ENCODE measurements around the gene IL22RA1. TPM values are rescaled to one million over a fixed set of nuclear protein-coding genes. Genes with fewer than 3 reads are reported as not detected.

Gene IL22RA1
- total RNA-seq, 1 donor, result 0.09 TPM

DNA sequence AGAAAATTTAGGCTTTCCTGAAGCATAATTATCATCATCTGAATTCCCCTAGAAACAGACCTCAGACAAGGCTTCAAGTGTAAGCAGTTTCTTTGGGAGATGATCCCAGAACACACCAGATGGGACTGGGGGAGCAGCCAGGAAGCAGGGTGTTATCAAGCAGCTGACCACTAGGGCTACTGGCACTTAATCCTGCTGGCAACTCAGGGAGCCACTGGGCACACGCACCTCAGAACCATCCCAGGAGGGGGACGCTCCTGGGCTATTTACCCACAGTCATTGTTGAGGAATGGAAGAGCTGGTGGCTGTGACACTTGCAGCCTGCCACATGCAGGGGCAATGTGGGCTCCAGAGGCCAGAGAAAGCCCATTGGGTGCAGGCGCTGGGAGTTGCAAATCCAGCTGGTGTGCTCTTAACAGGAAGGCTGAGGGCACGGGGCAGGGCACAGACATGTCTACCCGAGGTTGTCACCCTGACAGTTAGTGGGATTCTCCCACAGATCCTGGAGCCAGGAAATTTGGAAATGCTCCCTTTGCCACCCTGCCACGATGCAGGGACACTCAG lies 15.1 kb upstream of the IL22RA1 start:
- H3K4me3 ChIP-seq (ENCODE audit: low read depth, low read length), result no peak overlapping the region
- DNase-seq (ENCODE audit: low read depth), result peak; percentile 10
- TF ChIP-seq, protein P1, sequence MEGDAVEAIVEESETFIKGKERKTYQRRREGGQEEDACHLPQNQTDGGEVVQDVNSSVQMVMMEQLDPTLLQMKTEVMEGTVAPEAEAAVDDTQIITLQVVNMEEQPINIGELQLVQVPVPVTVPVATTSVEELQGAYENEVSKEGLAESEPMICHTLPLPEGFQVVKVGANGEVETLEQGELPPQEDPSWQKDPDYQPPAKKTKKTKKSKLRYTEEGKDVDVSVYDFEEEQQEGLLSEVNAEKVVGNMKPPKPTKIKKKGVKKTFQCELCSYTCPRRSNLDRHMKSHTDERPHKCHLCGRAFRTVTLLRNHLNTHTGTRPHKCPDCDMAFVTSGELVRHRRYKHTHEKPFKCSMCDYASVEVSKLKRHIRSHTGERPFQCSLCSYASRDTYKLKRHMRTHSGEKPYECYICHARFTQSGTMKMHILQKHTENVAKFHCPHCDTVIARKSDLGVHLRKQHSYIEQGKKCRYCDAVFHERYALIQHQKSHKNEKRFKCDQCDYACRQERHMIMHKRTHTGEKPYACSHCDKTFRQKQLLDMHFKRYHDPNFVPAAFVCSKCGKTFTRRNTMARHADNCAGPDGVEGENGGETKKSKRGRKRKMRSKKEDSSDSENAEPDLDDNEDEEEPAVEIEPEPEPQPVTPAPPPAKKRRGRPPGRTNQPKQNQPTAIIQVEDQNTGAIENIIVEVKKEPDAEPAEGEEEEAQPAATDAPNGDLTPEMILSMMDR (IDR thresholded peaks at IDR 0.05; ENCODE audit: insufficient read depth, low read length), result peak; percentile 16

DNA sequence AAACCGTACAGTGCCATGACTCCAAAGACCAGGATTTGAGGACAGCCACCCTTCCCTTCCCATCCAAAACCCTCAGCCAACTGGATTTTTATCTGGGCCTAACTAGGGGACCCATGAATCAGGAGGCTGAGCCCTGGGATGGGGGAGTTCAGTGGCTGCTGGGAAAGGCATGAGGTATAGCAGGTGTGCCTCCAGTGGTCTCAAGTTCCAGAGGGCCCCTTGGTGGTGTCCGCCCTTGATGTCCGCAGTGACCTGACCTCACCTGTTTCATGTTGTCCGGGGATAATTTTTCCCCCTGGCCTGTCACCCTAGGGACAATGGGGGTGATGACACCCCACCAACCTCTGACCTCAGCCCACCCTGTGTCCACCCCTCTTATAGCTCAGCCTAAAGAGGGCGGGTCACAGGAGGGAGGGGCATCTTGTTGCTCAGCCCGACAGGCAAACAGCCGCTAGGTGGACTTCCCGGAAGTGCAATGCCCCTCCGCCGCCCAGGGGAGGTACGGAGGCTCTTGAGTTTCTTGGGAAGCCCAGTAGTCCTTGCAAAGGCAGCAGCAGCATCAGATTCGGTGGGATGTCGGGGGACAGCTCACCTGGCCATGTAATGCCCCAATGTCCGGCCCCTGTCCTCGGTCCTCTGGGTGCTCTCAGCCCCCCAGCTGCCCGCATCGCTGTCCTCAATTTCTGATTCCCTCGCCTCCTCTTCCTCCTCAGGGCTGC lies 13.8 kb upstream of the IL22RA1 start:
- DNase-seq (ENCODE audit: low read depth), result no peak
- TF ChIP-seq, protein P1 (IDR thresholded peaks at IDR 0.05; ENCODE audit: insufficient read depth, low read length), result no peak
- H3K4me3 ChIP-seq (ENCODE audit: low read depth, low read length), result no peak overlapping the region

DNA sequence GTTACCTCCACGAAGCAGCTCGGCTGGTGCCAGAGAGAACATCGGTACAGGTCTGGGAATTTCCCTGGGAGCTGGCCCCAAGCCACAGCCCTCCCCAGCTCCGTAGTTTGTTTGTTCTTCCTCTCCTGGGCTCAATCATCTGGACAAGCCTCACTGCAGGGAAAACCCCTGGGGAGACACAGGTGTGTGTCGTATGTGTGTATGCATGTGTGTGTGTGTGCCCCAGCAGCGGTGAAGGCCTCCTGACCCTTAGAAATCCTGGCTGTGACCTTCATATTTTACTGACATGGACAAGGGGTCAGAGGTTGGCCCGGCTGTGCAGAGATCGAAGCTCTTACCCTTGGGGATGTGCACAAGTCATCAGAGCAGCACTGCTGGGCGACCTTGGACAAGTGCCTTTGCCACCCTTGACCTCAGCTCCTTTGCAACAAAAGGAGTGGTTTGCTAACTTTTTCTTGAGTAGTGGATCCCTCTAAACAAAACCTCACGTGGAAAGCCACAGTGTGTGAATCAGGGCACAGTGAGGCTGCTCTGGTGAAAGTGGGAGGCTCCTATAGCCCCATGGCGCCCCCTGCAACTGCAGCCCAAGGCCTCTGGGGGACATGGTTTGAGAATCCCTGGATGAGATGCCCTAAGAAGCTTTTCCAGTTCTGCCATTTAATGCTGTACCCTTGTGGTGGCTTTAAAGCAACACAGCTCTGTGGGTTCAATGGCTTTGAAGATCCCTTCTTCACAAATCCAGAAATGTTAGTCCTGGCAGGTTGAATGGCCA lies 12.3 kb upstream of the IL22RA1 start:
- TF ChIP-seq, protein P1 (IDR thresholded peaks at IDR 0.05; ENCODE audit: insufficient read depth, low read length), result peak; percentile 31
- H3K4me3 ChIP-seq (ENCODE audit: low read depth, low read length), result no peak overlapping the region
- DNase-seq (ENCODE audit: low read depth), result no peak

DNA sequence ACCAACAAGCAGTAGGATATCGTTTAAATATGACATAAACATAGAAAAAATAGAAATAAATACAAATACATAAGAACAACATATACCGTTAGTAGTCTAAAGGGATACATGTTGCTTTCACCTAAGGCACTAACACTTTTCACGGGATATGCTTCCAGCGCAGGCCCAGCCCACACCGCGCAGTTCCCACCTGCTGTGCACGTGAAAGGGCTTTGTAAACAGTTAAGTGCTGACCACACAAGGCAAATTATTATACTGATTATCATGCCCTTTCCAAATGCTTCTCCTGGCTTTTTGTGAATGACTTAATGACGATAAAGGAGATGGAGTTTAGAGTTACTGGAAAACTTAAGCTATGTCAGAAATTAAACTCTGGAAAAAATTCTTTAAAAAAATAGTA lies 11.3 kb upstream of the IL22RA1 start:
- TF ChIP-seq, protein P1 (IDR thresholded peaks at IDR 0.05; ENCODE audit: insufficient read depth, low read length), result no peak
- H3K4me3 ChIP-seq (ENCODE audit: low read depth, low read length), result no peak overlapping the region
- no peak for DNase-seq (ENCODE audit: low read depth)

DNA sequence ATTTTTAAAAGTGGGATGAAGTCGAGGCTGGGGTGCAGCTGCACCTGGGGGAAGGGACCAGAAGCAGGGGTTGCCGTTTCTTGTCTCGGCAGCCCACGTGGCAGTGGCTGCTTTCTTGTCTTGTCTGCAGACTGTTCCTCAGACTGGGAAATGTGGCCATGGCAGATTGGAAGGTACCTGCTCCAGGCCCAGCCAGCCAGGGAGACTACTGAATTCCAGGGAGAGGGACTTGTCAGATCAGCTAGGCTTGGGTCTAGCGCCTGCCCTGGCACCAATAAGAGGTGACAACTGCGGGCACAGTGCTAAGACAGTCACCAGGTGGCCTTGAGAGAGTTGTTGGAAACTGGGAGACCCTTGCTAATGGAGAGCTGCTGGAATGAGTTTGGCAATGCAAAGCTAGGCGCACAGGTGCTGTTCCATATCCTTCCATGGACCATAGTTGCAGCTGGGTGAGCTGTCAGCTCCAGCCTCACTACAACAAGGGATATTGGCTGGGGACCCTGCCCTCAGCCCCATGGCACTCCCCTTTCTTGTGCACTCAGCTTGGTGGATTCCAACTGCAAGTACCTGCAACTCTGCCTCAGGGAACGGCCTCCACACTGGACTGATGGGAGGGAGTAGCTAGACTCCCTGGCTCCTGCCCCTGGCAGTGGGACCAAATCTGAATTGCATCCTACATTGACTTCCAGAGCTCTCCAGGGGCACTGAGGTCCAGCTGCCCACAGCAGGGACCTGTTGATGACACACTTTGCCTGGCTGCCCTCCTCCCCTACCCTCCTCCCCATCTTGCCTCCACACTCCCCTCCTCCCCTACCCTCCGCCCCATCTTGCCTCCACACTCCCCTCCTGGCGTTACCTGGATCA lies 9.9 kb upstream of the IL22RA1 start:
- no peak overlapping the region for H3K4me3 ChIP-seq (ENCODE audit: low read depth, low read length)
- TF ChIP-seq, protein P1 (IDR thresholded peaks at IDR 0.05; ENCODE audit: insufficient read depth, low read length), result no peak

DNA sequence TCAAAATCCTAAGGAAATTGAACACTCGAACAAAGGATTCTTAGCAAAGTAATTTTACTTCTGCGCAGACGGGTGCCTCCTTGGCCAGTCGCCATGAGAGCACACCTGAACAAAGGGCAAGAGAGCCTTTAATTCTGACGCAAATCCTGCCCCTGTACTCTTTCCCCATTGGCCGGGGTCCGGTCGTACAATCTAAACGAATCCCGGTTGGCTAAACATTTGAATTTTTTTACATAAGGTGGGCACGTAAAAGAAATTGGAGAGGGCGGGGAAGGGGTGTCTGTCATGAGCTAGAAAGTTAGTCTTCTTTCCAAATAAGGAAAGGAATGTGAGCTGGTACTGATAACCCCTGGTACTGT lies 8.2 kb upstream of the IL22RA1 start:
- DNase-seq (ENCODE audit: low read depth), result no peak
- H3K4me3 ChIP-seq (ENCODE audit: low read depth, low read length), result no peak overlapping the region
- TF ChIP-seq, protein P1 (IDR thresholded peaks at IDR 0.05; ENCODE audit: insufficient read depth, low read length), result no peak

More for the DNA sequence above, 9.9 kb upstream of the IL22RA1 start:
- DNase-seq (ENCODE audit: low read depth), result no peak

Data from fibroblast of the aortic adventitia (primary cell).